GM10266 (cell line): ENCODE data around the gene DGKB.

Experiments used
- DNase-seq: peaks from one replicate; pipeline ENCODE4 v3.0.0; 2012; ENCODE audit errors: extremely low spot score
- TF ChIP-seq, protein P1 (sequence below): IDR thresholded peaks from 2 replicates; pipeline ENCODE4 v1.5.1; 2012; ENCODE audit warnings: mild to moderate bottlenecking, low read depth; ENCODE audit not compliant: control insufficient read depth, insufficient read depth; ENCODE audit errors: missing control alignments

The DGKB gene

DNA sequence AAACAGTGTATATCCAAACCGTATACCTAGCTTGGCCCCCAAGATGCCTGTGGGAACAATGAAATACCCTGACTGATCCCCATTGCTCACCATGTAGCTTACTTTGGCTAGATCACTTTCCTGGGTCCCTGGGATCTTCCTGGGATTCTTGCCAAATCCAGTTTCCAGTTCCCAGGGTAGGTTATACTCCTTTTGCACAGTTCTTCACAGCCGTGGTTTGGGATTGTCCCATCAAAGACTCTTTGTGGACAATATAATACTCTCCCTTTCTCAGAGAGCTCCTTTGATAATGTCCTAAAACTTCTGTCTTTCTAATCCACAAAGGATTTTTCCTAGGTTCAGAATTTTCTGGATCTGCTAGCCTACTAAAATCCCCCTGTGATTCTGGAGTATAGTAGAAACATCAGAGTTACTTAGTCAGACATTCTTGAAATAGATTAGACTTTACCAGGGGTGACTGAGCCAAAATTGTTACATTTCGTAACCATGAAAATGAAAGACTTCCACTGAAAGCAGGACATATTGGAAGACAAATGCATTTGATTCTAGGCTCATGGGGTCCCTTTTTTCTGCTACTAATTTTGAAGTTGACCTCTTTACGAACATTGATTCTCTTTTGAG, 524.8 kb downstream of the DGKB start:
- no peak for DNase-seq
- TF ChIP-seq, protein P1, sequence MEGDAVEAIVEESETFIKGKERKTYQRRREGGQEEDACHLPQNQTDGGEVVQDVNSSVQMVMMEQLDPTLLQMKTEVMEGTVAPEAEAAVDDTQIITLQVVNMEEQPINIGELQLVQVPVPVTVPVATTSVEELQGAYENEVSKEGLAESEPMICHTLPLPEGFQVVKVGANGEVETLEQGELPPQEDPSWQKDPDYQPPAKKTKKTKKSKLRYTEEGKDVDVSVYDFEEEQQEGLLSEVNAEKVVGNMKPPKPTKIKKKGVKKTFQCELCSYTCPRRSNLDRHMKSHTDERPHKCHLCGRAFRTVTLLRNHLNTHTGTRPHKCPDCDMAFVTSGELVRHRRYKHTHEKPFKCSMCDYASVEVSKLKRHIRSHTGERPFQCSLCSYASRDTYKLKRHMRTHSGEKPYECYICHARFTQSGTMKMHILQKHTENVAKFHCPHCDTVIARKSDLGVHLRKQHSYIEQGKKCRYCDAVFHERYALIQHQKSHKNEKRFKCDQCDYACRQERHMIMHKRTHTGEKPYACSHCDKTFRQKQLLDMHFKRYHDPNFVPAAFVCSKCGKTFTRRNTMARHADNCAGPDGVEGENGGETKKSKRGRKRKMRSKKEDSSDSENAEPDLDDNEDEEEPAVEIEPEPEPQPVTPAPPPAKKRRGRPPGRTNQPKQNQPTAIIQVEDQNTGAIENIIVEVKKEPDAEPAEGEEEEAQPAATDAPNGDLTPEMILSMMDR: no peak

DNA sequence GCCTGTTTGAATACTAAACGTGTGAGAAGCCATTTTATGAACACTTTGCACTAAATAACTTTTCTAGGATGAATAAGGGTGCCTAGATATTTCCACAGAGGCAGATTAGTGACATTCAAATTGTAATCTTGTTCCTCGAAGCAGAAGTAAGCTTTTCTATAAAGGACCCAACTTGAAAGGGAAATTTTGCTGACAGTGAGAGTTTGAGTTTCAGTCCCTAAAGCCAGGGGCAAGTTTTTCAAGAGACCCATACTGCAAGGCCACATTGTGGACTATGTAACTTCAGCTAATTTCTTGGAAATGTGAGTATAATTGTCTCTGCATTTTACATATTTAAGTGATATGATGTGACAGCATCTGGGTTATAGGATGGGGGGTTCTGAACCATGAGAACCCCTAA, 525.8 kb downstream of the DGKB start:
- TF ChIP-seq, protein P1: no peak

DNA sequence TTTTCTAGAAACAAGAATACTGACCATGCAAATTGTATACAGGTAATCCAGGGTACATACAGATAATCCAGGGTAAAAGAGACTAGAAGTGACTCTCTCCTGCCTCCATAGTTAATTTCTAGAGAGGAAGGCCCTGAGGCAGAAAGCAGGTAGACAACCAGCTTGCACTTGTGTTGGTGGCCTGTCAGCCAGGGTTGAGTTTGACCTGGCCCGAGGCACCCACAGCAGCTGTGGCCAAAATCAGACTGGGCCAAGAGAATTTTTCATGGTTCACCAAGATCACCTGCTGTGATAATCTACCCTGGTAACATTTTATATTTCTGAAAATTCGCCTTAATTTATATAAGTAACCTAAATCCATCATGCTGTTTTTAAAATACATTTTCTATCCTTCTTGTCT, 526.6 kb downstream of the DGKB start:
- DNase-seq: no peak
- TF ChIP-seq, protein P1: no peak

More for the DNA sequence above, 525.8 kb downstream of the DGKB start:
- no peak for DNase-seq

DNA sequence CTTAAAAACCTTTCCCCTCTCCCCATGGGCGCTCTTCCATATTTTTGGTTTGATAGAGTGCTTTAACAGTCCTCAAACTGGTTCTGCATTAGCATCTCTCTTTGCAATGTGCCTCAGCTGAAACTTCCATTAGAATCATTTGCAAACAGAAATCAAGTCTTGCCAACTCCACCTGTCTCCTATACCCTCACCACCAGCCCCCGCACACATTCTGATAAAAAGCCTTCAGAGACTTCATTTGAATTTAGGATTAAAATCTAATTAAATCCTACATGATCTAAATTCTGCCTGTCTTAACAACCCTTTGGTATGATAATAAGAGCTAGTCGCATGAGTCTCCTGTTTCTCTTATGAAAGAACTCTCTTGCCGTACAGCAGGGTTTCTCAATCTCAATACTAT, 528.2 kb downstream of the DGKB start:
- TF ChIP-seq, protein P1: no peak
- DNase-seq: no peak

DNA sequence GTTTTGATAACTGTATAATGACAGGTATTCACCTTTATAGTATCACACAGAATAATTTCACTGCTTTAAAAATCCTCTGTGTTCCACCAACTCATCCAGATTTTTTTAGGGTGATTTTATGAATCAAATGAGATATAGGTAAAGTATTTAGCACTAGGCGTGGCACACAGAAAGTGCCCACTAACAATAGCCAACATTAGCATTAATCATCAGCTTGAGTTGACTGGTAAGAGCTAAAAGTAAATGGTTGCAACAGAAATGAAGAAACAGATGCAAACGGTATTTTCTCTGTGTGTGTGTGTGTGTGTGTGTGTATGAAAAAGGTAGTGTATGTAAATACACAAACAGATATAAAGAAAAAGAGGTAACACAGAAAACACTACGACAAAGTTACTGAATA, 534.3 kb downstream of the DGKB start:
- TF ChIP-seq, protein P1: no peak

DNA sequence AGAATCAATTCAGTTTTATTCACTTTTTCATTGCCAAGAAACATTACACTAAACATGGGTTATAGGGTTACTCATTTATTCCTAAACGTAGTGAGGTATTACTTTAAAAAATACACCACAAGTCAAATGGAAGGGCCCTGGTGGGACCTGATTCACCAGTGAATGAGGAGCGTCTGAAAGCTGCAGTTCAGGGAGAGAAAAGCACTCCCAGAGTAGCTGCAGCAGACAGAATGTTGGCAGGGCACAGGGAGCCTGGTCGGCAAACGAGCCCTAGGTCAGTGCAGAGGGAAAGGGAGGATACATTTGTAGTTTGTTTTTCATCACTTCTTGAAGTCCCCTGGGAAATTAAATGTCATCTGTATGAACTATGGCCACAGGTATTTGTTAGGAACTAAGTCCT, 551.4 kb downstream of the DGKB start:
- TF ChIP-seq, protein P1: no peak
- DNase-seq: no peak

More for the DNA sequence above, 534.3 kb downstream of the DGKB start:
- no peak for DNase-seq

DNA sequence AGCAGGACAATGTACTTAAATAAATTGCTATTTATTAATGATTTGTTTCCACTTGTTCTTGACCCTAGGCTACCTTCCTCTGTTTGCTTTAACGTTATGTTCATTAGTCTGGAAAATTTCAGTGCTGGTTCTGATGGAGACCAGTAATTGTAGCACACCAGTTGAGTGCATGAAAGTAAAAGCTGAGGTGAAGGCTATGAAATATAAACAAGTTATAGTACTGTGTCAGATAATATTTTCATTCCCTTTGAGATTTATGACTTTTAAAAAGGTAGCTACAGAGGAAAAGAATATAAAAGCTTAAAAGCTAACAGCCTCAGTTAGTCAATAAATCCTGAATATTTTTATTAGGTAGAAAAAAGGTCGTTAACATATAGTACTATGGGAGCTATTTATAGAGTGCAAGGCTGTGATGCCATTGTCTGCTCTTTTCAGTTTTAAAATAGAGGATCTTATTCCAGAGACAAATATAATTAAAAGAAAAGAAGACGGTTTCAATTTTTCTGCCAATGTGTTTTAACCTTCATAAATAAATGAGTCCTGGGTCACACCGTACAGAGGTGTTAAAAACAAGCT, 561.3 kb downstream of the DGKB start:
- no peak for DNase-seq
- TF ChIP-seq, protein P1: no peak
